ENCODE data around the gene TRAF6.
"Not testable (repeated sequence)": the region's sequence is repeated elsewhere in the genome, so short reads cannot be mapped to it uniquely, and the experiment has no call there.

TRAF6 gene

DNA sequence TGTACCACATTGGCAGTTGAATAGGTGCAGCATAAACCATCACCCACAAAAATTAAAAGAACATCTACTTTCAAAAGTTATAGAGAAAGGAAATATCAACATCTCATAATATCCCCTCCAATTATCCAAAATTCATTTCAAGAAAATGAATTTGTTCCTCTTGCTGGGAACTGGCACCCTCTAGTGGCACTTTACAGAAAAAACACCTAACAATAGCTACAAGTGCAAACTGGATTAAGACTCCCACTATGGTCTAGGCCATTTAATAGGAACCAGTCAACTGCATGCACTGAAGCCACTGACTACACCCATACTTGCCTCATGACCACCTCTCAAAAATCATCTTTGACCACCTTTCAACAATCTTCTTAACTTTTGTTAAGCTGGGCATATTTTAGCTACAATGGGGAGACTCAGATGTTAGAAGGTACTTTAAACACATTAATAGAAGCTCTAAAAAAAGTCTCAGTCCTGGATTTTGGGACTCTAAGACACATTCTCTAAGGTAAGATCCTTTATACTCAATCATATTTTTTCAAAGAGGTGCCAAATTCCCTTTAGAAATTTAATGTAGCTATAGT, 17.3 kb downstream of the TRAF6 start:
- peak; percentile 47 for DNase-seq

DNA sequence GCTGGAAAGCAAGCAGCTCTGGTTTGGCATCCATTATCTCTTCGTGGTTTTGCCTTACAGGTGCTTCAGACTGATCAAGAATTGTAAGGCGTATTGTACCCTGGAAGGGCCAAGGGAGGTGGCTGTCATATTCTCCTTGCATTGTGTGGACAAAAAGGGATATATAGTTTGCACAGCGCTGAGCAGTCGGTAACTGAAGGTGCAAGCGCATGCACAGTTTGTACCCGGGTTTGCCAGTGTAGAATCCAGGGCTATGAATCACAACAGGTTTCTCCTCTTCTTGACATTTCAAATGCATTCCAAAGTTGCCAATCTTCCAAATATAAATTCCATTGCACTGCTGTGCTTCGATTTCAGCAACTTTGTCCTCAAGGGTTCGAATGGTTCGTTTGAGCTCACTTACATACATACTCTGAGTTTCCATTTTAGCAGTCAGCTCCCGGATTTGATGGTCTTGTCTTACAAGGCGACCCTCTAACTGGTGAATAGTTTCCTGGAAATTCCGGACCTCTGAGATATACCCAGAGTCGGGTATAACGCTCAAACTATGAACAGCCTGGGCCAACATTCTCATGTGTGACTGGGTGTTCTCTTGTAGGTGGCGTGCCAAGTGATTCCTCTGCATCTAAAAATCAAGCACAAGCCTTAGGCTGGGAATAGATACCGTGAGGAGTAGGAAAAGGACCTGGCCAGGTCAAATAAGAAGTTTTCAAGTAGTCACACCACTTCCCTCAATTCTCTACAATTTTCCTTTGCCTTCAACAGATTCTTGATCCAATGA, 19.9 kb downstream of the TRAF6 start:
- DNase-seq, result no peak

DNA sequence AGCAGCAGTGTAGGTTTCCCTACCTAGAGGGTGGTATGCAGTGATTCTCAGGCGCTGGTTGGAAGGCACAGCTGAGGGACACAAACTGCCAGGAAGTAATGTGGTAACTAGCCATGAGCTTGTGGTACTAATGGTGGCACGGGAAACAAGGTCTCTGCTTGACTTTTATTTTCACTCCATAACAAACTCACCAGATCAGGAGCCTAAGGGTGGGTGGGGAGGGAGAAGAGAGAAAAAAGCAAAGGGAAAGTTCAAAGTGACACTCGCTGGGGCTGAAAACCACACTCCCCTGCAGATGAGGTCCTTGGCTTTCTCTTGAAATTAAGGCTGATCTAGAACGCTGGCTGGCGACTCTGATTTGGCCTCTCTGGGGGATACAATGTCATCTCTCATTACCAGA, 22.0 kb downstream of the TRAF6 start:
- no peak for DNase-seq

DNA sequence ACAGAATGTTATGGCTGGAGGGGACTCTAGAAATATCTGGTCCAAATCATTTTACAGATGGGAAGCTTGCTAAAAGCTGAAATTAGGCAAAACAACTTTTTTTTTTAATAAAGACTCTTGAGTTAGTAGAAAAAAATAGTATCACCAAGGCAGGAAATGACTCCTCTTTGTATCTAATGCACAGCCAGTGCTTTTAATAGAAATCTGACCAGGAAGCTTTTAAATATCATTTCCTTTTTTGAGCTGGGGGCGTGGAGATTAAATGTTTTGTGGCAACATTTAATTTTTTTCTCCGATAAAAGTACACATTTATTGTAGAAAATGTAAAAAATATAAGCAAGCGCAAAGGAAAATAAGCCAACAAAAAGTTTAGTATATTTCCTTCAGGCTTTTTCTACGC, 22.5 kb downstream of the TRAF6 start:
- DNase-seq, result no peak

DNA sequence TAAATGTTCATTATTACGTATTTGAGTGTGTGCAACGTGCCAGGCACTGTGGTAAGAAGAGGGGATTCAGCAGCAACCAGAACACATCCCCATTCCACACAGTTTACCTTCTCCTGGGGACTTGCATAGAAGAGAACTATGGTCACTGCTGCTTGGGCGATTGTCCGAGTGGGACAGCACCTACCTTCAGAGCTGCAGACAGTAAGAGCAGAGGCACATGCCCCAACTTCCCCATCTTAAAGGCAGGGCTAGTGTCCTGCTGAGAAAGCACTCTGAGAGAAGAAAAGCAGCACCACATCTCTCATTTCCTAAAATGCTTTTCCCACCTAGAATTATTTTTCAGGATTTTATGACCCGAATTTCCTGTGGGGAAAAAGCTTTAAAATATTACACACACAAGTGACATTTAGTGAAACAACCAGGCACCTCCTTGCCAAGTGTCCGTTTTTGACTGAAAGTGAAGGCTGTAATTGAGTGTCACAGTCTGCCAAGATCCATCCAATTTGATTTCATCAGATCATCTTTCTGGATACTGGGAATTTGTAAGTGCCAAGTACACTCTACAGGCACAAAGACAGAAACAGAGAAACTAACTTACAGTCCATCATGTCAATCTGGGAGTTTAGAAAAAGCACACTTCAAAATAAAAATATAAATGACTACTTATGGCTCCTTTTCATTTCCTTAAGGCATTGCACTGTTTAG, 24.6 kb downstream of the TRAF6 start:
- no peak for DNase-seq

DNA sequence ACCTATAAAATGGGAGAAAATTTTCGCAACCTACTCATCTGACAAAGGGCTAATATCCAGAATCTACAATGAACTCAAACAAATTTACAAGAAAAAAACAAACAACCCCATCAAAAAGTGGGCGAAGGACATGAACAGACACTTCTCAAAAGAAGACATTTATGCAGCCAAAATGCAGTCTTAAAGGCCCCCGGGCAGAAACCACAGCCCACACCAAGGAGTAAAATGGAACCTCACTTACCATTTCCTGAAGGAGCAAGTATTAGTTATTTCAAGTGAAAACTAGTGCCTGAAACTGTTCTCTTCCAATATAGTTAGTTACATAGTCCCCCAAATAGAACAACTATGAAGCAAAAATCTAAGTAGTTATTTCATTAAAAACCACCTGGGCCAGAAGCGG, 27.0 kb downstream of the TRAF6 start:
- DNase-seq, result not testable (repeated sequence)

DNA sequence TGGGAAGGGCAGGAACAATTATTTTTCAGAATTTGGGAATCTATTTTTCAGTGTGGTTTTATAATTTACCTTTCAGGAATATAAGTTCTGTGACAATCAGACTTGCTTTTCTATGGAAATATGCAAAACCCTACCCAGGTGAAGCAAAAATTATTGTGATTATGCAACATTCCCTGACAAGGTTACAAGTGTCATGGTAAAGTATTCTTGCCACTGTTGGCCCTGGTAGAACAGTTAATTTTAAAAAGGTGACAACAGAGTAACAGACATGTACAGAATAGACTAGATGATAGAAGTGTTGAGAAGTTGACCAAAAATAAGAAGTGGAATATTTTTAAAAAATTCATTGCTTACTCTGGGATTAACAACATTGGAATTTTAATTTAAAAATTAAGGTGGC, 29.2 kb downstream of the TRAF6 start:
- no peak for DNase-seq

DNA sequence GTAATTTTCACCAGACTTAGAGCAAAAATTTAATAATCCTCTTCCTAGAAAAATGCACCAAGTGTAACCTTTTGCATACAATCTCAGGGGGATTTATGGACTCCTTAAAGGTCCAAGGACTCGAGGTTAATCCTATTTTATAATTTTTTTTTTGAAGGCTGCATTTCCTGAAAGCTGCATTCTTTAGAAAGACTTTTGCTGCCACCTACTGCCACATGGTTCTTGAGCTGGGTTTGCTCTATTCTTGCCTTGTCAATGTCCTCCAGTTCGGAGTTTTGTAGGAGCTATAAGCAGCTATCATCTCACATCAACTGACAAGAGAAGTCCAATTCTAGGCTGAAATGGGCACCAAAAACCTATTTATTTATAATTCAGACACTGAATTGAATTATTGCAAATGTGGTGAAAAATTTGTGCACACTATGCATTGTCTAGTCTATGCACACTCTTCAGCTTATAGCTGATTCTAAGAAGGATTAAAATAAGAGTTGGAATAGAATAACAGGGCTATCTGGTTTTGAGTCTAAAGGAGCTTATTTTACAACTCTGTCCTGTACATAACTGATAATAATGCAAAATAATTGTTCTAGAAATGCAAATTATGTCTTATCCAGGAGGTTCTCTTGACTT, 31.3 kb downstream of the TRAF6 start:
- DNase-seq, result peak; percentile 59

DNA sequence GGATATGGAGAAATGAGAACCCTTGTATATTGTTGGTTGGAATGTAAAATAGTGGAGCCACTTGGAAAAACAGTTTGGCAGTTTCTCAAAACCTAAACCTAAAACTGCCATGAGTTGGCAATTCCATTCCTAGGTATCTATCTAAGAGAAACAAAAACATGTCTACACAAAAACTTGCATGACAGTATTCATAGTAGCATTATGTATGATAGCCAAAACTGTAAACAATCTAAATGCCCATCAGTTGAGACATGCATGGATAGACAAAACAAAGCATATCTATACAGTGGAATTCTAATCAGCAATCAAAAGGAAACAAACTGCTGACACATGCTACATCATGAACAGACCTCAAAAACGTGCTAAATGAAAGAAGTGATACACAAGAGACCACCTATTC, 34.9 kb downstream of the TRAF6 start:
- peak; percentile 49 for DNase-seq

DNA sequence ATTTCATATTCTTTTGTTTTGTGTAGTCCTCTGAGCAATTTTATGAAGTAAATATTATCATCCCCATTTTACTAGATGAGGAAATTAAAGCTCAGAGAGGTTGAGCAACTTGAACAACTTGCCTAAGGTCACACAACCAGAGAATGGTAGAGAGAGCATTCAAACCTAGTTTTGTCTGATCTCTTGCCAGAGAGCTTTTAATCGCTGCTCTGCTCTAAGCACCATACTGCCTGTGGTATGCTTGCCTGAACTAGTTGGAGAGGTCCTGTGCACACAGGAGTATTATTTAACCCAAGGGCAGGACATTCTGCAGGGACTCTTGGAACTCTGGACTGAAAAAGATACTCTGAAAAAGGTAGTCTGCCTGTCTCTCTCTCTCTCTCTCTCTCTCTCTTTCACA, 38.5 kb downstream of the TRAF6 start:
- DNase-seq, result no peak

DNA sequence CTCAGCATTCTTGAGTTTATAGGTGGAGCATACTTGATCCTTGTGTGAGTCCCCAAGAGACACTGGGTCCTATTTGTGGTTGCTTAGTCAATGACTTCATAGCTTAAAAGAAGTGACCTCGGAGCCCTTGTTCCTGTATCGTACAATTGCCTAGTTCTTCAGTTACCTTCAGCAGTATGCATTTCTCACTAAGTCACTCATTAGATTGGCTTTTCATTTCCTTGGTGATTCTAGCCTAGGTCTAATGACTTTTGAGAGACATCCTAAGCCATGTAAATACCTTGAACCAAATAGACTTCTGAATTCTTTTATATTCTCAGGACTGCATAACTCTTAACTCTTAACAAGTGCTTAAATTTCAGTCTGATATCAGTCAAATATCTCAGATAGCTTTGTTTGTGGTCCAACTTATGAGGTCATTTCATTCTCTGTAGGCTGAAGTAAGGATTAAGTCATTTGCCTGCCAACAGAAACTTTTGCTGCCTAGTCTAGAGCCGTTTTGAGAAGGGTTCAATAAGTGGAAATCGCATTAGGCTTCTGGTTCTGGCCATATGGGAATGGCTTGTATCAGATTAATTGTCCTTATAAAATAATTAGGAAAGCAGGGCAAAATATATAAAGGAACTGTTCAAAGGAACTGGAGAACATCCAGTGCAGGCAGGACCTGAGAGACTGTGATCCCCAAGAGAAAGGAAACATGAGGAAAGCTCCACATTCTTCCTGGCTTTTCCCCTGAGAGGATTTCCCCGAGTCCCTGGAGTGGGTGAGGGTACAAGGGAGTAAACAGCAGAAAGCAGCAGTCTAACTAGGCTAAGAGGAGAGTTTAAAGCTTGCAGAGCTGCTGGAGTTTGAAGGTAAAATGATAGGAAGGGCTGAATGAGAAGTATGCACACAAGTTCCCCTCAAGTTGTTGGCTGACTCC, 39.9 kb downstream of the TRAF6 start:
- peak; percentile 92 for DNase-seq

DNA sequence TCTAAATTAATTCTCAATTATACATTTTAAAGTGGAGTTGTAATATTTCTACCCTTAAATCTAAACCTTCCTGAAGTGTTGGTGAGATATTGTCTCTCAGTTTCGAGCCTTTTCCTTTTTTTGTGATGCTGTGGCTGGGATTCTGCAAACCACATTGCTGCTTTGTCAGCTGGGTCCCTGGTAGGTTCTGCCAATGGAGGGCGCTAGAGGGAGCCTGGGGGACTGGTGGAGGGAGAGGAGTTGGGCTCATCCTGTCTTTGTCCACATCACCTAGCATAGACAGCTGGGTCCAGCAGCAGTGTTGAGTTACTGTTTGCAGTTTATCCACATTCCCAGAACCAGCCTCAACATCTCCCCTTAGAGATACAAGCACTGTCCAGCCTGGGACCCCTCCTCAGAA, 41.0 kb downstream of the TRAF6 start:
- peak; percentile 59 for DNase-seq

DNA sequence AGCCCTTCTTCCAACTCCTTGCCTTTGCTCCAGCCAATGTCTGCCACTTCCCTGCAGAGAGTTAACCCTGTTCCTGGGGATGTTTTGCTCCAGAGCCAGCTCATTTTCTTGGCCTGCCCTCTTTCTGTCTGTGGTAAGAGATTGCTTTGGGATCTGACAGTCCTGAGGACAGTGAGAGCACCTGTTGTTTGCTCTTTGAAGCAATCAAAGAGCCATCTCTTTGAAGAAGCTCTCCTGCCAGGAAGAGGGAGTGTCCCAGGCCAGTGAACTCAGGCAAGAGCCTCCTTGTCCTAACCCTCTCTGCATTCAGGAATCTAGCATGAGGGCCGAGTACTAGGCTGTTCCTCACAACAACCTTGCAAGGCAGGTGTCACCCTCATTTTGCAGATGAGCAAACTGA, 42.2 kb downstream of the TRAF6 start:
- no peak for DNase-seq

DNA sequence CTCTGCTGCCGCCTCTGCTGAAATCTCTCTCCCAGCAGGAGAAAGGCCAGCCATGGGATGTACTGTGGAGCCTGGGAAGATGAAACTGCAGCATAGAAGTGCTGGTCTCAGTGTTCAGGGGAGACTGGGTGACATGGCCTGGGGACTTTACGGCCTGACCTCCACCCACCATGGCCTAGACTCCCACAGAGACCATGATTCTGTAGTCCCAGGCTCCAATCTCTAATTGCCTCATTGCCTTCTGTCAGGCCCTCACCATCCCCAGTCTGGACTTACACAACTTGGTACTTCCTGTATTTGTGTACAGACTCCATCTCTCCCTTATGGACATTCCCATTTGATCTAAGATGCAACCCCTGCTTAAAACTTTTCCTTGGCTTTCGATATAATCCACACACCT, 43.1 kb downstream of the TRAF6 start:
- no peak for DNase-seq

DNA sequence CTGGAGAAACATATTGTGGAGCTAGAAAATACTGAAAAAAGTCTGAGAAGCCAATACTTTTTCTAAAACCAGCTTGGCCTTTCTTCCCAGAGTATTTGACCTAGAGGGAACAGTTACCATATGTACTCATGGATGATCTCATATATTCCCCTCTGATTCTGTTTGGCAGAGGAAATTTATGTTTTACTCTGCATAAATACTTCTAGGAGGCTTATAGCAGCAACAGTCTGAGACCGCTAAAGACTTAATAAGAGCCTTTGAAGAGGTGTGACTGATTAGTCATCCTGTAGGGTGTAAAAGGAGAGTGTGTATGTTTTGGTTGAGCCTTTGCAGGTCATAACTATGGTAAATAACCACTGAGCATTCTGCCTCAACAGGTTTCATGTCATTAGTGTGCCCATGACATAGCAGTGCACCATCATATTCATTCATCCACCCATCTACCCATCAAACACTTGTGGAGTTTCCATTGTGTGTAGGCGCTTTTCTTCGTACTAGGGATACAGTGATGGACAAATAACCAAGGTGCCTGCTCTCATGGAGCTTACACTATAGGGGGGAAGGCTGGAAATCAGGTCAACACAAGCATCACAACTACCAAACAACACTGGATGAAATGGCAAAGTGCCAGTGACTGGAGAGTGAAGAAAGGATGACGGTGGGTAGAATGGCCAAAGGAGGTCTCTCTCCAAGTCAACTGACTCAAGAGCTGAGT, 44.5 kb downstream of the TRAF6 start:
- peak; percentile 47 for DNase-seq

DNA sequence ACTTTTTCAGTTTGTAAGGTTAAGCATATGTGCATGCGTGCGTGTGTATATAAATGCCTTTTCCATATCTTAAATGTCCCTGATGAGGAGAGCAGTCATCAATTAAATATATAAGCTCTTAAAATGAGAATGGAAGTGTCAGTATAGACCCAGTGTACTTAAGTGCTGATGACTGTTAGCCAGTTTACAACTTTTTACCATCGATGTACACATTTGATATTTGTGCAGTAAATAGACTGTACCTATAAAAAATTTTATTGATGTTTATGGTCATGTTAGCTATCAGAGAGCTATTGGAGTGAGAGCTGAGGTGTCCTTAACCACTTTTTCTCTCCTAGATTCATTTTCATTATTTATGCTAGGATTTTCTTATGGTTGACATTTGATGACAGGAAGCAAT, 45.4 kb downstream of the TRAF6 start:
- DNase-seq, result no peak

DNA sequence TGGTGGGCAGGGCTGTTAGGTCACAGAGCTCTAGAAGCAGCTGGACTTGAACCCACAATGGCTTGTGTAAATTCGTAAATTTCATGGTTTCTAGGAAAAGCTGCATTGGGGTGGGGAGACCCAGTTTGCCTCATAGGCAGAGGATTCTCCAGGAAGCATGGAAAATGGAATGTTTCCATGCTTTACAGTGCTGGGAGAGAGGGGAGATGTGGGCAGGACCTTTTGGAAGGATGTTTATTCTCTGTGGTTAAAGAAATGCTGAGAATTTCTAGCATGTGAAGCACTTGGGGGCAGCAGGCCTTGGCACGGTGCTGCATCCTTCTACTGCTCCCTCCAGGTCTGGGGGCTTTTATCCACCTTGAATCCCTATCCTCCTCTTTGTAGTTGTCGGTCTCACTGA, 46.3 kb downstream of the TRAF6 start:
- peak; percentile 76 for DNase-seq

DNA sequence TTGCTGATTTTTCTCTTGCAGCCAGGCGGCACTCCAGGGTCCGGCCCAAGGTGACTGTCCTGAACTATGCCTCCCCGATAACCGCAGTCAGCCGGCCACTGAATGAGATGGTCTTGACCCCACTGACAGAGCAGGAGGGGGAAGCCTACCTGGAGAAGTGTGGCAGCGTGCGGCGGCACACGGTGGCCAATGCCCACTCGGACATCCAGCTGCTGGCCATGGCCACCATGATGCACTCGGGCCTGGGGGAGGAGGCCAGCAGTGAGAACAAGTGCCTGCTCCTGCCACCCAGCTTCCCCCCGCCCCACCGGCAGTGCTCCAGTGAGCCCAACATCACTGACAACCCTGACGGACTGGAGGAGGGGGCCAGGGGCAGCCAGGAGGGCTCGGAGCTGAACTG, 47.8 kb downstream of the TRAF6 start:
- no peak for DNase-seq

DNA sequence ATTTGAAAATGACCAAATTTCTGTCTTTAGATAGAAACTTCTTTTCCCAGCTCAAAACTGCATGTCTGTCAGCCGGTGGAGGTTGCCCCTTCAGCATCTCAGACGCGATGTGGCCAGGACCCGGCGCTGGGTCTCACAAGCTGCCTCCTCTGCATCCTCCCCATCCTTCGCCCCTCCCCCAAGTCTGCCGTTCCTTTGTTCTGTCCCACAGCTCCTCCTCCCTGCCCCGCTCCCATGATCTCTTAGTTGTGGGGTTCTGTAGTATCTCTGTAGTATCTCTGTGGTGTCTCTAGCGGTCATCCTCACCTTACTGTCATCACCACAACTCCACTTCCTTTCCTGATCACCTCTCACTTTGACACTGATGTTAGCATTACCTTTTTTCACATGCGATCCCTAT, 49.9 kb downstream of the TRAF6 start:
- no peak for DNase-seq

DNA sequence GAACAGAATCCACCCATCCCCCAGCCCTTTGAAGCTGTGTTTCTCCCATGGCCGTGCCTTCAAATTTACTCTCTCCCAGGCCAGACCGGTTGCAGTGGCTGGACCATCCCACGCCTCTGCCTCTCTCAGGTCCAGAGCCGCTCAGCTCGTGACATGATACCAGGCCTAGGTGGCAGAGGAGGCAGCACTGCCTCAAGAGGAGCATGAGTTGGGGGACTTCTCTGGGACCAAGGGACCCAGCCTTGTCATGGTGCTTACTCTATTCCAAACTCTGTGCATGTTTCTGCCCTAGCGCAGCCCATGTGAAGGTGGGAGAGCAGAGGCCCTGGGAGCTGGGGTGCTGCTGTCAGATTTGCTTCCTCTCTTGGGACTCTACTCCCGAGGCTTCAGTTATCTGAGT, 51.0 kb downstream of the TRAF6 start:
- no peak for DNase-seq

DNA sequence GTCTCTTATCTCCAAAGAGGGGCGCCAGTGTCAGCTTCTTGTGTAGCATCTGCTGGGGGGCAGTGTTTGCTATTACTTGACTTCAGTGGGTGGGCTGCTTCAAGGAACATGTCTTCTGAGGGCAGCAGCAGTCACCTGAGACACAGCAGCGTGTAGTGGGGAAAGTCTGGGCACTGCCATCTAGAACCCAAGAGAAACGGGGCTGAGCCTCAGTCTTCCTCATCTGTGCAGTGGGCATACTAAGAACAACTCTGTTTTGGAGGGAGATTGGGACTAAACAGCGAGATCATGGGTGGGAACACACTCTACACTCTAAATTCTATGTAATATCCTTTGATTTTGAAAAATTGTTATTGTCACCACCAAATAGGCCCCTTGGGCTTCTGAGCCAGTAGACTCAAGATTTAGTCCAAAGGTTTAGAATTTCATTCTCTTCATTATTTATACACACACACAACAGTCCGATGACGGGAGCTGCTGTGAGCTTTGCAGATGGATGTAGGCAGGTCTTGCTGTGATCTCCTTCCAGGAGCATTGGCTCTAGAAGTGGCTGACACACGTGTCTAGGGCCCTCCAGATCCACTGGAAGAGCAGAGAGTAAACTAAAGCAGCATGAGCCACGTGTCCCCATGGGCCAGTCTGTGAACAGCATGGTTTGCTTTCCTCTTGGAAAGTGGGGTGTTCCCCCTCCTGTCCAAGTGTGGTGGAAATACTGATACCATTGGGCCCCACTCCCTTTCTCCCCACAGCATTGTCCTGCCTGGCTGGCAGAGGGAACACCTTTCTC, 51.8 kb downstream of the TRAF6 start:
- DNase-seq, result no peak
